HG03175 (cell line): ENCODE data around the gene LIPE.
"Not testable (repeated sequence)": the region's sequence is repeated elsewhere in the genome, so short reads cannot be mapped to it uniquely, and the experiment has no call there.

ENCODE experiments used
- ATAC-seq: cut with Tn5 transposase; IDR thresholded peaks from one replicate; pipeline ENCODE4 v1.9.1; 2021; ENCODE audit warnings: mild to moderate bottlenecking, moderate library complexity; ENCODE audit not compliant: unreplicated experiment

Gene LIPE

DNA sequence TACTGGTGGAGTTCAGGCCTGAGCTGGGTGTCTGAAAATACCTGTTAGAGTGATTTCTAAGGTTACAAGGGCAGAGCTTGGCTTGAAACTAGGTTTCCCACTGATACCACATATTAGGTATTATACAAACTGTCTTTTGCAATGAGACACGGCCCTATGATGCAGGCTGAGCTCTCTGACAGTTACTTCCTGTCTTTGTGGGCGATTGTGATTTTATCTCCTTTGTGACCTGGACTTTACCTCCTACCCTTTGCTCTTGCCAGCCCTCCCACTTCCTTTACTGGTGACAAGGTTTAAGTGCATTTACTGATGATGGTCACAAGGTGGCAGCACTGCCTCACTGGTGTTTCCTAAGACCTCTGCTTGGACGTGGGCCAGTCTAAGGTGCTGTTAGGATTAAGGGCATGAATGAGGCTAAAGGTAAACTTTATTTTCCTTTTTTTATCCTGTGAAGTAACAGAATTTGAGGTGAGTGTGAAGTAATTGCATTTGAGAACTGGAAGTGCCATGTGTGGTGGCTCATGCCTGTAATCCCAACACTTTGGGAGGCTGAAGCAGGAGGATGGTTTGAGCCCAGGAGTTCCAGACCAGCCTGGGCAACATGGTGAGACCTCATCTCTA, 23.2 kb upstream of the LIPE start:
- peak; percentile 91 for ATAC-seq

DNA sequence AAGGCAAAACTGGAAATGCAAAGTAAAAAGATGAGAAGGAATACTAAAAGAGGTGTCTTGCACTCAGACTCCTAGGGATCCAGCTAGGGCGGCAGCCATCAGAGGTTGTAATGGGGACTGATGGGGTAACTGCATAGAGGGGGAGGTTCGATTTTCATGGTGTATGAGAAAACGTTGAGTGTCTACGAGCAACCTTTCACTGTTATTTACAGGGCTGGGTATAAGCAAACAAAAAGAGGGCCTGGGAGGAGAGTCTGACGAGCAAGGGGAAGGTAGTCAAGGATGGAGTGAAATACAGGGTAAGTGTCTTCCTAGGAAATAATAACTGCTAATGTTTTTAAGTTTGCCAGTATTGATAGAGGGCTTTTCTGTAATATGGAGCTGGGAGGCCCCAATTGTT, 21.1 kb upstream of the LIPE start:
- not testable (repeated sequence) for ATAC-seq

DNA sequence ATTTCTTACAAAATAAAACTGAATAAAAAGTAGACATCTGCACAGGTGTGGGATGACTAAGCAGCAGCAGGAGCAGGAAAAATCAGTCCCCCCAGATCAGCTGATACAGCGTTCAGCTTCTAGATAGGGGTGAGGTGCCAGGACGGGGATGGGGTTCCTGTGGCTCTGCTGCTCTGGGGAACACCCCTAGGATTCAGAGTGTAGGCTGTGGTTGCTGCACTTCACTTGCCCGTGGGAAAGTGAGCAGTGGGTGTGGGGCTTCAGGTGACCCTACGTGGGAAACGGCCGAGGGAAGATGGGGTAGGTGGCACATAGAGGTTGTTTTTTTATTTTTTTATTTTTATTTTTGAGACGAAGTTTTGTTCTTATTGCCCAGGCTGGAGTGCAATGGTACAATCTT, 18.8 kb upstream of the LIPE start:
- ATAC-seq: no peak

DNA sequence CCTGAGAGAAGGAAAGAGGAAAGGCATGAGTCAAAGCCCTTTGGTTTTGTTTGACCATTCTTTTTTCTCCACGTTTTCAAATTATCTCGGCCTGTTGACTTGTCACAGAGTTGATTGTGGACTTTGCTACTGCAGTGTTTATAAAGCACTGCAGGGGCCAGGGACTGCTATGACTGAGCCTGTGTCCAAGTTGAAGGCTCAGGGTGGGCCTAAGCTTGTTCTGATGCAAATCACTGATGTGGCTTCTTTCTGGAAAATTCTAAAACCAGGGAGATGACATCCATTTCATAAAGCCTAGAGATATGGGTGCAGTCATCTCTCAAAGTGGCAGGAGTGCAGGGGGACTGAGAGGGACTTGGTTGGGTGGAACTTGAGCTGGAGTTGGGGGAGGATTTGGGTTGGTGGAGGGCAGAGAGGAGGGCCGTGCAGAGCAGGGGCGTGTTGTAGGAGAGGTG, 16.8 kb upstream of the LIPE start:
- no peak for ATAC-seq

DNA sequence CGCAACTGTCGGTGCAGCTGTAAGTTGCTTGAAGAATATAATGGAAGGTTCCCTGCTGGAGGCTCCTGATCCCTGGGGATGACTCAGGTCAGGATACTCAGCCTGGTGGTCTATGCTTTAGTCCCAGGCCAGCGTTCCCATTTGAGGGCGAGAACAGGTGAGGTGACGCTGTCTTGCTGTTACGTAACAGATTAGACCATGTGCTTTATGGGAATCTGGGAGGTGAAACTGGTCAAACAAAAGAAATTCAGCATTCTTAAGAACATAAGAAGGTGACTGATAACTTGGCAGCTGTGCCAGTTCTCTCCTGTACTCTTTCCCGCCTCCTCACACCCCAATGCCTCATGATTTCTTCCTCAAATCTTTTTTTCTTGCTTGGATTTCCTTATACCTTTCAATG, 15.6 kb upstream of the LIPE start, which contains the start of gene CXCL17:
CXCL17 (minus strand) TSS at position 114 of the 400 bp plus-strand sequence. CDS start 114 bp downstream, outside the sequence.
- ATAC-seq: no peak

DNA sequence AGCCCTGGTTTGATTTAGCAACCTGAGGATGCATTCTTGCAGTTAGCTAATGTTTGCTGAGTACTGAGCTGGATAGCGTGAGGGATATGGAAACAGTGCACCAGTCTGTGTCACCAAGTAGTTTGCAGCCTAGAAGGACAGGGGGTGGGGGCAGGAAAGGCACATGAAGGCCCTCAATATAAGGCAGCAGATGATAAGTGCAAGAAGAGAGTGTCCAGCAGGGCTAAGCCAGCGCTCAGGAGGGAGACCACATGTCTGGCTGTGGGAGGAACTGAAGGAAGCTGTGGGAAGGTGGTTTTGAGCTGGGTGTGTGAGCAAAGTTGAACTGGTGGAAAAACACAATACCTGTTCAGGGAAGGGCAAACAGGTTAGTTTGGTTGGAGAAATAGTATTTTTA, 13.9 kb upstream of the LIPE start:
- ATAC-seq: no peak

DNA sequence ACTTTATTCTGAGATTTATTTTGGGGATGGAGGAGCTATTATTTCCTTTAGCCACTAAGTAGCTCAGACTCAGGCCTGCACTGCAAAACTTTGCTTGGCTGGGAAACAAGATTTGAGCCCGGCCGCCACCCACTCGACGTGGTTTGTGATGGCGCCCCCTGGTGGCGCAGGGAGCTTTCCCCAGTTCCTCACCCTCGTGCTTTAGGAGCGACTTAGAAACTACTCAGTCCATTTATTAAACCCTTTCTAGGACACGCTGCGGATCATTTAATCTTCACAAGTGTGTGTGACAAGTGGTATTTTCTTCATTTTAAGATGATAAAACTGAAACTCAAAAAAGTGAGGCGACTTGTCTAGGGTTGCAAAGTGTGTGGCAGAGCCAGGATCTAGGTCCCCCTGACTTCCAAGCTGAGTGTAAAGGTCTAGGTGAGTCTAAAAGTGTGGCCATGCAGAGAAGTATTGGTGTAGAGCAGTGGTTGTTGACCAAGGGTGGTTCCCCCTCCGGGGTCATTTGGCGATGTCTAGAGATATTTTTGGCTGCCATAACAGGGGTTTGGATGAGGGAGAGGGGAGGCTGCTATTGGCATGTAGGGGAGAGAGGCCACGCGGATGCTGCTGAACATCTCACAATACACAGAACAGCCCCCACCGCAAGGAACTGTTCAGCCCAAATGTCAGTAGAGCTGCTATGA, 13.3 kb upstream of the LIPE start:
- no peak for ATAC-seq

DNA sequence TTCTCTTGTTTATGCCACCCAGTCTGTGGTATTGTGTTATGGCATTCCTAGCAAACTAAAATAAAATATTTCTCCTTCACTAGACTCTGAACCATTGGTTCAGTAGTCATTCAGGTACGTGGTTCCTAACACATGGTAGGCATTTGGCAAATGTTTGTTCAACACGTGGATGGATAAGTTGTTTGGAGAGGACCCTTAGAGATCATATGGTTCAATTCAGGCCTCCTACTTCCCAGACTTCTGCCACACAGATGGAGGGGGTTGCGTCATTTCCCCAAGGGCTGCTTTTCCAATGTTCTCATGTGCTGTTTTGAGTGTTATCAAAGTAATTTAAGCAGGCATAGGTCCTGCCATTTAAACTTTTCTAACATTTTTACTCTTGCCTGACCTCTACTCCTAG, 8.8 kb upstream of the LIPE start:
- ATAC-seq: no peak

DNA sequence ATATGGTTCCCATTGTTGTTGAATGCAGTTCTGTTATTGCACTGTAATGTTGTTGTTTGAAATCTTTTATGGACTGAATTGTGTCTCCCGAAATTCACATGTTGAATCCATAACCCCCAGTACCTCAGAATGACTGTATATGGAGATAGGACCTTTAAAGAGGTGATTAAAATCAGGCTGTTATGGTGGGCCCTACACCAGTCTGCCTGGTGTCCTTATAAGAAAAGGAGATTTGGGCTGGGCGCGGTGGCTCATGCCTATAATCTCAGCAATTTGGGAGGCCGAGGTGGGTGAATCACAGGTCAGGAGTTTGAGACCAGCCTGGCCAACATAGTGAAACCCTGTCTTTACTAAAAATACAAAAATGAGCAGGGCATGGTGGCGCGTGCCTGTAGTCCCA, 8.1 kb upstream of the LIPE start:
- no peak for ATAC-seq

DNA sequence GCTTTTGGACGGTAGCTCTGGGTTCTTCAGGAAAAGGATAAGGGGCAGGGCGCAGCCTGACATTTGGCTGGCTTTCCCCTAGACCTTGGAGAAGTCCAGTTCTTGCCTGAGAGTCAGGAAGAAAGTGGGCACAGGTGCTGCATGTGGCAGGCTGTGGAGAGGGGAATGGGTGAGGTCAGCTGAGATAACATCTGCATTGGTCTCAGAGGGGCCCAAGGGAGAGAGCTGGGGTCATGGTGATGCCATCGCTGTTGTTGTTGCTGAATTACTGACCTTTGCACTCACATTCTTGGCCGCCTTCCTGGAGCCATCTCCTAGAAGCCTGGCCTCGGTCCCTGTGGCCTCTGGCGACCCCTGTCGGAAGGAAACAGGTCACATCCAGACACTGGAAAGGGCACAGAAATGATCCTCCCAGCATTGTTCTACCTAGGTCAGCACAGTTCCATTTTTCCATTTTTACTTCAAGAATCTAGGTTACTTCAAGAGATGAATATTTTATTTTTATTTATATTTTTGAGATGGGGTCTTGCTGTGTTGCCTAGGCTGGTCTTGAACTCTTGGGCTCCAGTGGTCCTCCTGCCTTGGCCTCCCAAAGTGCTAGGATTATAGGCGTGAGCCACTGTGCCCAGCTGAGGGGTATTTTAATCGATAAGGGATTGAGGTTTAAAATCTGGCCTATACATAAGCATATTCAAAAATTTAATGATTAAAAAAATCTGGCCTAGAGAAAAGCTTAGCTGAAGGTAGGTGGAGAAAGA, 6.5 kb upstream of the LIPE start:
- ATAC-seq: no peak

DNA sequence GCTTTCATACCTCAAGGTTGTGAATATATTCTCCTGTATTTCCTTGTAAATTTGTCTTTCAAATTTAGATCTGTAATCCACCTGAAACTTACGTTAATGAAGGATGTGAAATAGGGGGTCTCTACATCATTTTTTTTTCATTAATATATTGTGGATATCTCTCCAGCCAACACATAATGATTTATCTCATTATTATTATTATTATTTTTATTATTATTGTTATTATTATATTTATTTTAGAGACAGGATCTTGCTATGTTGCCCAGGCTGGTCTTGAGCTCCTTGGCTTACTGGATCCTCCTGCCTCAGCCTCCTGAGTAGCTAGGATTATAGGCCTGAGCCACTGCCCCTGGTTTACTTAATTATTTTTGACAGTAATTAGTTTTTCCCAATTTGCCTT, 4.3 kb upstream of the LIPE start:
- ATAC-seq: no peak

DNA sequence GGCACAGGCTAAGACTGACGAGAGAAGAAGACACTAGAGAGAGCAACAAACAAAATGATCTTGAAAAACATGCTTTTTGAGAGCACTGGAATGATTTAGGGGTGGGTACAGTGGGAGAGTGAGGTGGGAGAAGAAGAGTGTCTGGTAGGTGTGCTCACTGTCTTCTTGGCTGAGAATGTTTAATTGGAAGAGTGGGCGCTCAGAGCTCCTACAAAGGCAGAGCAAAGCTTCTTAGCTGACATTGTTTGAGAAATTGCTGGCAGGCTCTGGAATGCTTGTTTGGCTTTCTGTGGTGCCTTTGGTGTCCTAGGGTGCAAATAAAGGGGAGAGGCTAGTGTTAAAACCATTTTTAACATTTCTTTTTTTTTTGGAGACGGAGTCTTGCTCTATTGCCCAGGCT, 1.5 kb upstream of the LIPE start:
- no peak for ATAC-seq

DNA sequence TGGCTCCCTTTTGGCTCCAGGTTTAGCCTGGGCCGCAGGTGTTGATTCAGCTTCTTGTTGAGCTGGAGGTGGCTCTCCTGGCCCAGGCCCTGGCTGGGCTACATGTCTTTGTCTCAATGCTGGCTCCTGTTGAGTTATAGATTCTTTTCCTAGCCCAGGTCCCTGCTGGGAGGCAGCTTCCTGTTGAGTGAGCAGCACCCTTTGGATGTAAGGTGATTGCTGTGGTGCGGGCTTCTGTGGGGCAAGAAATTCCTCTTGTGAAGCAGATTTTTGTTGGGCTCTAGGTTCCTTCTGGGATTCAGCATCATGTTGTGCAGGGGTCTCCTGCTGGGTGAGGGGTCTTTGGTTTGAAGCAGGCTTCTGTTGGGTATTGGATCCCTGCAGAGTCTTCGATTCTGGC, 545 bp downstream of the LIPE start:
- no peak for ATAC-seq

DNA sequence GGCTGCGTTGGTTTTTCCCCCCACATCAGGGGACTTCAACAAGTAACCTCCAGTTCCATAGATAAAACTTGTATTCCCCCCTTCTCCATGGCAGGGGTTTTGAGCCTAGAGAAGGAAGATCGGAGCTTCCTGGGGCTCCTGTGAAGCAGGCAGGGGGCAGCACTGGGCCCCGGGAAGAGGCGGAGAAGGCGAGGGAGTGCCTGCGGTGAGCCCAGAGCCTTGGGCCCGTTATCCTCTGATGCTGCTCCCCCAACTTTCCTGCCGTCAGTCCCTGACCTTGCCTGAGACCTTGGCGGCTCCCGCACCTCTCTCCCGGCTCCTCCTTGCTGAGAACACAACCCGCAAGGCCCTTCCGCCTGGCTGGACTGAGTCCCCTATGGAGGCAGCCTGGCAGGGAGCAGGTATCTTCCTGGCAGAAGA, 2.5 kb downstream of the LIPE start:
- no peak for ATAC-seq

DNA sequence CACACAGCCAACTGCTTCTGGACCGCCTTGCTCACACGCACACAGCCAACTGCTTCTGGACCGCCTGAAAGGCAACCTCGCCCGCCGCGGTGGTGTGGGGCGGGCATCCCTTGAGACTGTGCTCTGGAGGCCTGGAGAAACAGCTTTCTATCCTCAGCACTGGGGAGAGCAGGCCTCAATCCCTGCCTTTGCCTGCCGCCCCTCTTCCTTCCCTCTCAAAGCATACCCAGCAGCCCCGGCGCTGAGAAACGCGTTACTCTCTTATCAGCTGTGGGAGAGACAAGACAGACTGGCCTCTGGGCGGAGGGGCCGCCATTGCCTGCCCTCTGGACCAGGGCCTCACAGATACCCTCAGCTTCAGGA, 2.9 kb downstream of the LIPE start:
- ATAC-seq: no peak

DNA sequence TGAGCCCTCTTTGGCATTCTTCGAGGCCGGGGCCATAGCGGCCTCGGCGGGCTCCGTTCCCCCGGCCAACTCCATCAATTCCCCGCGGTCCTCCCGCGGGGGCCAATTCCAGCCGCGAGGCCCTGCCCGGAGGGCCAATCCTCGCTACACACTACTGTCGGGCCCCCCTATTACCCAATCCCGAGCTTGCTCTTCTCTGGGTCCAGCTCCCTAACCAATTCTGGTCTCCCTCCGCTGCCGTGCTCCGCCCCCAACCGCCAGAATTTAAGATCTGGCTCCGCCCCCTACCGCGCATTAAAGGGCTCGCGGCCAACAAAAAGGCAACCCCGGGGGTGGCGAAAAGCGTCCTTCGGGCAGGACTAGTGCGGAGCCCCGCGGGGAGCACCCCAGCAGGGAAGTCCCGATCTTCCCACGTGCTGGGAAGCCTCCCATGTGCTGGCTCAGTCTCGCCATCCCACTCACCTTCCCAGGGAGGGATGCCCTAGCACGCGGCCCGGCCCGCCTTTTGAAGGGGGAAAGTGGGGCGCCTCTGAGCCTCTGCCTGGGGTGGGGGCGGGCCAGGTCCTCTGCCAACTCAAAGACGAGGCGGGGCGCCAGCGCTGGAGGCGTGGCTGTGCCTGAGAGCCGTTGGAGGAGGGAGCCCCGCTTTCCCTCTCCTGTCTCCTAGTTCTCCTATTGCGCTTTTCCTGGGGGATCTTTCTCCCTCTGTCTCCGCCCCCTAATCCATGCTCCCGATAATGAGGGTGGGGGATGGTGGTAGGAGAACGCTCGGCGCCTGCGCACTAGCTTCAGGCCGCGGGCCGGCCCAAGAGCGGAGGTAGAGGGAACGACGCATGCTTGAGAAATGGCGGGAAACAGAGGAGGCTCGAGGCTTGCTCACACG, 3.5 kb downstream of the LIPE start:
- ATAC-seq: peak; percentile 88

DNA sequence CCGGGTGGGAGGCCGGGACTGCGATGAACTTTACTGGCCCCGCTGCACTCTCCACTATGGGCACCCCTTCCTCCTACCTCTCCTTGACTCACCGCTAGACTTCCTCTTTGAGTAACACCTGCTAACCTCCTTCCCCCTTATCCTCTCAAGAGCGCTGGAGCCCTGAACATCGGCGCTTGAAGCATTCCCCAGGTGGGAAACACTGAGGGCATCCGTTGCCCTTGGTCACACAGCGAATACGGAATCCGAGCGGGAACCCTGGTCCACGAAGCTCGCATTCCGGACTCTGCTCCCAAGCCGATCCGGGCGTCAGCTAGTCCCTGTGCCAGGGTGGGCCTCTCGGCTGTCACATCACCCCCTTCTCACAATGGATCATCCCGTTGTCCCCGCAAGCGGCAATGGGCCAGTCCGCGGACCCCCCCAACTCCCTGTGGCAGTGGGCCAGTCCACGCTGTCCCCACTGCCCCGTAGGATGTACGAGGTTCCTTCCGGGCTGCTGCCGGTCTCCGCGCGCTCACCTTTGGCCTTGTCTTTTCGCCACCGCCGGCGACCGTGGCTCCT, 4.2 kb downstream of the LIPE start:
- peak; percentile 41 for ATAC-seq

DNA sequence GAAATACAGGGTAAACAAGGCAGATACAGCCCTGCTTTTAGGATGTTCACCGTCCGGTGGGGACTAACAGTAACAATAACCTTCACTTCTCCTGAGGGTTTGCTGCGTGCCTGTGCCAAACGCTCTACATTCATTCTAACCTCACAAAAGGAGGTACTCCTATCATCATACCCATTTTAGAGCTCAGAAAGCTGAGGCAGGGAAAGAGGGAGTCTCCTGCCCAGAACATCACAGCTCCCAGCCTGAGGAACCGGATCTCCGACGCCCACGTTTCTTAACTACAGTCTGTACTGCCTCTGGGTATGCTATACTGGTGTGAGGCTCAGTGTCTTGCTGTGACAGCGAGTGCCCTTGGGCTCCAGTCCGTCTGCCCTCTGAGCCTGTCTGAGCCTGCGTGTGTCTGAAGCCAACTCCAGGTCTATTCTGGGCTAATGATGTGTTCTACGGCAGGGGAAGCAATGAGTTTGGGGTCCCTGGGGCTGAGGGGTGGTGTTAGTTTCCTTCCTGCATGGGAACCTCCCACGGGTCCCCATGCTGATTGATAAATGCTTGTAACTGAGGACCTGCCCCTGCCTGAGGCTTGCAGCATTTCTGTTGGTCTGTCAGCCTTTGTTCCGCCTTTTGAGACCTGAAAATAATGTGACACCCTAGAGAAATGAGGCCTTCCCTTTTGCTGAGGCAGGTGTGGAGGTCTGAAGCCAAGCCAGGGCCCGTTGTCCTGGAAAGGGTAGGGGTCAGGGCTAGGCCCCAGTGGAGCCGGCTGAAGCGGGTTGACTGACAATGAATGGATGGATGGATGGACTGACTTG, 4.9 kb downstream of the LIPE start:
- peak; percentile 15 for ATAC-seq

DNA sequence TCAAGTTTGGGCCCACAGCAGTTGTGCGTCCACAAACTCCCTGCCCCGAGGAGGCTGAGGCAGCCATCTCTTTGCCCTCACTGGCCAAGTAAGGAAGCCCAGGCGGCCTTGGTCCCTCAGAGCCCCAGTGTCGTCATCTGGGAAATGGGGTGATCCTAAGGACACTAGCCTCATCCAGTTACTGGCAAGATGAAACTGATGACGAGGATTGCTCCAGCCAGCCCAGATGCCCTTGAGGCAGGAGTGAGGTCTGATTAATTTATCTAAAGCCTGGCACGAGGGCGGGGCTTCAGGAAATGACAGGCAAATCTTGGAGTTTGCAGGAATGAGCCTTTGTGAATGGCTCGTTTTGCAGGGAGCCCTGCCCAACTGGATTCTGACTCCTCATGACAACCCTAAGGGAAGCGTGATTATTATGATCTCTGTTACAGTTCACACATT, 5.6 kb downstream of the LIPE start:
- ATAC-seq: no peak

DNA sequence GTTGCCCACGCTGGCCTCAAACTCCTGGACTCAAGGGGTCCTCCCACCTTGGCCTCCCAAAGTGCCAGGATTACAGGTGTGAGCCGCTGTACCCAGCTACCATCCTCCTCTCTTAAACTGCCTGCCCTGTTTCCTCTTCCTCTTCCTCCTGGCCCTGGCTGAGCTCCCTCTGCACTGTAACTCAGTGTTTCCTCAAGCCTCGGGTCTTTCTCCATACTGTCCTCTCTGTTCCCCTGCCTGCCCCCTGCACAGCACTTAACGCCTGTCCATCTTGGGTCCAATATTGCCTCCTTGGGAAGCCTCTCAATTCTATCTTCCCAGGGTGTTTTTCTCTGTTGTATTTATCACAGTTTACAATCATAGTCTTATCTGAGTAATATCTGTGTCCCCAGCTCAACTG, 6.1 kb downstream of the LIPE start:
- ATAC-seq: no peak
